SJSA1 (cell line): Measurements from ENCODE around the gene DTYMK. TPM values are rescaled to one million over a fixed set of nuclear protein-coding genes. Genes with fewer than 3 reads are reported as not detected.

Experiments used
- total RNA-seq: library from RNA; depleted of rRNA; stranded (reverse); fragments of >200 nt; shearing (Covaris generic); gene quantifications from 2 replicates; pipeline ENCODE4 v1.2.3, GENCODE V29; 2014; rRNA removed

The DTYMK gene
- total RNA-seq, 1 experiment from 2014 or later, result 115 TPM

Other genes with a start within 250 kb of the DTYMK start
- gene STK25, start 178.2 kb downstream of the DTYMK start, total RNA-seq, result 316 and 470 TPM in 2 replicates
- 337 and 338 TPM in 2 replicates for gene BOK, start 128.1 kb downstream of the DTYMK start, total RNA-seq
- 50.3 and 54.9 TPM in 2 replicates for gene THAP4, start 49.7 kb downstream of the DTYMK start, total RNA-seq
- gene ATG4B, start 49.1 kb downstream of the DTYMK start, total RNA-seq, result 80.9 and 105 TPM in 2 replicates
- 20.5 and 23.2 TPM in 2 replicates for gene ING5, start 15.2 kb upstream of the DTYMK start, total RNA-seq
- 7.4 and 26.9 TPM in 2 replicates for gene D2HGDH, start 47.8 kb upstream of the DTYMK start, total RNA-seq
- gene GAL3ST2, start 90.0 kb upstream of the DTYMK start, total RNA-seq, result not detected in 2 replicates
- gene NEU4, start 122.4 kb upstream of the DTYMK start, total RNA-seq, result not detected in 2 replicates
- gene PDCD1, start 172.1 kb upstream of the DTYMK start, total RNA-seq, result not detected in 2 replicates
- gene RTP5, start 182.9 kb upstream of the DTYMK start, total RNA-seq, result not detected in 2 replicates